Stomach (tissue), 9 donors: ENCODE measurements around the gene CSMD2. TPM values are rescaled to one million over a fixed set of nuclear protein-coding genes. Genes with fewer than 3 reads are reported as not detected.

ENCODE experiments used
- DNase-seq, 2 donors: peaks; one replicate each; pipeline versions ENCODE4 v3.0.0 to v3.0.0-alpha.2; 2013 to 2019
- H3K27ac ChIP-seq, 5 donors: fragments of 200-600 bp in 4 of 5; sonication (generic) in 4 of 5; one replicate each; pipeline ENCODE4 v1.5.1; 2013 to 2019; ENCODE audit warnings: mild to moderate bottlenecking in 1 of 5, moderate library complexity in 1 of 5
- H3K27me3 ChIP-seq, 3 donors: fragments of 200-600 bp; sonication (generic); one replicate each; pipeline ENCODE4 v1.5.1; 2017 to 2019; ENCODE audit warnings: mixed run types in 1 of 3
- H3K36me3 ChIP-seq, 4 donors: fragments of 200-600 bp; sonication (generic); 1 replicate in 3 of 4; 2 replicates in 1 of 4; pipeline ENCODE4 v1.5.1; 2016 to 2019
- H3K4me1 ChIP-seq, 4 donors: fragments of 200-600 bp; sonication (generic); one replicate each; pipeline ENCODE4 v1.5.1; 2016 to 2019
- H3K4me3 ChIP-seq, 4 donors: fragments of 200-600 bp; sonication (generic) in 3 of 4; one replicate each; pipeline ENCODE4 v1.5.1; 2016 to 2019; ENCODE audit warnings: mild to moderate bottlenecking in 1 of 4
- H3K9me3 ChIP-seq, 4 donors: fragments of 200-600 bp; sonication (generic); one replicate each; pipeline ENCODE4 v1.5.1; 2016 to 2019
- EP300 ChIP-seq: sonication (generic); formaldehyde crosslinking; IDR thresholded peaks from one replicate; pipeline ENCODE4 v1.6.1; 2017; ENCODE audit warnings: antibody characterized with exemption
- POLR2A ChIP-seq, 4 donors: fragments of 450-650 bp; IDR thresholded peaks; one replicate each; pipeline ENCODE4 v1.6.1; 2016; ENCODE audit warnings: antibody characterized with exemption in 4 of 4, control low read depth in 2 of 4, mild to moderate bottlenecking in 1 of 4, moderate library complexity in 1 of 4
- POLR2AphosphoS5 ChIP-seq, 3 donors: sonication (generic); formaldehyde crosslinking; IDR thresholded peaks; one replicate each; pipeline ENCODE4 v1.6.1; 2016; ENCODE audit warnings: antibody characterized with exemption in 3 of 3
- WGBS, 5 donors: extraction: QIAGEN DNeasy Blood & Tissue Kit in 3 of 5; methylation state at CpG; one replicate each; pipeline versions ENCODE4 v1.1.5 to v1.1.7; 2013 to 2018; 5-methylcytosine and 5-hydroxymethylcytosine counted together
- intact Hi-C: fragments of 100-400 bp; cut with DNase I; formaldehyde crosslinking; loops from one replicate; pipeline ENCODE4 v1.15.1; 2023; ENCODE audit warnings: low total_unique reads
- polyA plus RNA-seq, 3 donors: library from polyadenylated mRNA; stranded (reverse); fragments of 200-250 nt; gene quantifications; one replicate each; pipeline ENCODE4 v1.2.3, GENCODE V29; 2013
- total RNA-seq, 5 donors: library from RNA; depleted of rRNA; stranded (reverse); fragments of >200 nt; gene quantifications; one replicate each; pipeline versions ENCODE4 v1.1.0 to v1.2.3, GENCODE V29; 2014 to 2016
- TF ChIP-seq, protein P1 (sequence below), 7 experiments: fragments of 450-650 bp in 4 of 7; fragments of 200-600 bp in 3 of 7; sonication (generic) in 3 of 7; IDR thresholded peaks; one replicate each; pipeline ENCODE4 v1.5.1; 2016 to 2019; ENCODE audit warnings: antibody characterized with exemption in 7 of 7, control low read depth in 2 of 7, mild to moderate bottlenecking in 1 of 7
- donor health status: healthy with polysubstance abuse.
- donor health status: Bipolar disorder and iron deficiency.
- donor health status: healthy.

Gene CSMD2
- total and polyA plus RNA-seq, 8 donors, result 0.10 to 3.5 (median 0.37) TPM; not detected in 1

DNA sequence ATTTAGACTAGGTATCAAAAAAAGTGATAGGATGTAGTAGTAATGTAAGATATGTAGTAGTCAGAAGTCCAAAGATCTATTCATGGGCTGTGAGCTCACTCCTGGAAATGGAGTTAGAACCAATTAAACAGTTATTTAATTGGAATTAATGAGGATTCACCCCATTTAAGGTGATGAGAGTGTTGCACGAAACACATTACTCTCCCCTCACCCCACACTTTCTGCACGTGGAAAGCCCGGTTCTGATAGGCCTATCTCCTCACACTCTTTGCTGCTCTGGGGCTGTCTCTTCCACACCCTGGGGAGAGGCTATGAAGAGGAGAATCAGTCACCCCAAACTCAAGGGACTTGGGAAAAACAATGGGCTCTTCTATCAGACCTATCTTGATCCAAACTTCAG is 174.7 kb downstream of the CSMD2 start:
- TF ChIP-seq EP300 (no peak), POLR2A (IDR thresholded peaks at IDR 0.05) (no peak), POLR2AphosphoS5 (IDR thresholded peaks at IDR 0.05) (no peak)
- TF ChIP-seq, protein P1, sequence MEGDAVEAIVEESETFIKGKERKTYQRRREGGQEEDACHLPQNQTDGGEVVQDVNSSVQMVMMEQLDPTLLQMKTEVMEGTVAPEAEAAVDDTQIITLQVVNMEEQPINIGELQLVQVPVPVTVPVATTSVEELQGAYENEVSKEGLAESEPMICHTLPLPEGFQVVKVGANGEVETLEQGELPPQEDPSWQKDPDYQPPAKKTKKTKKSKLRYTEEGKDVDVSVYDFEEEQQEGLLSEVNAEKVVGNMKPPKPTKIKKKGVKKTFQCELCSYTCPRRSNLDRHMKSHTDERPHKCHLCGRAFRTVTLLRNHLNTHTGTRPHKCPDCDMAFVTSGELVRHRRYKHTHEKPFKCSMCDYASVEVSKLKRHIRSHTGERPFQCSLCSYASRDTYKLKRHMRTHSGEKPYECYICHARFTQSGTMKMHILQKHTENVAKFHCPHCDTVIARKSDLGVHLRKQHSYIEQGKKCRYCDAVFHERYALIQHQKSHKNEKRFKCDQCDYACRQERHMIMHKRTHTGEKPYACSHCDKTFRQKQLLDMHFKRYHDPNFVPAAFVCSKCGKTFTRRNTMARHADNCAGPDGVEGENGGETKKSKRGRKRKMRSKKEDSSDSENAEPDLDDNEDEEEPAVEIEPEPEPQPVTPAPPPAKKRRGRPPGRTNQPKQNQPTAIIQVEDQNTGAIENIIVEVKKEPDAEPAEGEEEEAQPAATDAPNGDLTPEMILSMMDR (IDR thresholded peaks at IDR 0.05), result no peak
- H3K27me3 ChIP-seq, result peaks cover 0 to 9% (median 0%) of the 10 kb centered on the region in 3 donors
- peaks cover 0 to 17% (median 13%) of the 10 kb centered on the region in 4 donors for H3K4me1 ChIP-seq
- 55 to 71% (median 67%) methylated on average over 3 of the region's 3 CpGs for WGBS, 5 donors
- no peaks in the 10 kb centered on the region for H3K36me3 ChIP-seq
- H3K27ac ChIP-seq, result no peak overlapping the region
- H3K4me3 ChIP-seq, result no peak overlapping the region
- no peaks in the 10 kb centered on the region for H3K9me3 ChIP-seq
- DNase-seq, result no peak
- intact Hi-C loops, result no loop called here

DNA sequence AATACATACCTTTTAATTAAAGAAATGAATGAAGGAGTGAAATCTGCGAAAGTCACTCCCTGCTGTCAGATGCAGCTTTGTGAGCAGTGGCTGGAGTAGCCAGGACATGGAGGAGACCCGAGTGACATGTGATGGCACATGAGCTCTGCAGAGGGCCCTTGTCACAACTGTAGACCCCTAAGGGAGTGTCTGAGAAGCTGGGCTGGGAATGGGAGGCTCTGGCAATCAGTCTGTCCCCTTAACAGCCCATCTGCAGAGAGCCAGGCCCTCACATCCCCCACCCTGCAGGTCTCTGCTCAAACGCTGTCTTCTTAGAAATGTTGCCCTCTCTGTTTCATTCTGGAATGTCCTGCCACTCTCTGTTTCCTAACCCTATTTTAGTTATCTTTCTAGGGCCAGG is 176.9 kb downstream of the CSMD2 start:
- Histone ChIP-seq H3K4me1 (peaks cover 0 to 24% (median 16%) of the 10 kb centered on the region in 4 donors), H3K27me3 (no peaks in the 10 kb centered on the region), H3K9me3 (no peaks in the 10 kb centered on the region), H3K27ac (no peak overlapping the region), H3K36me3 (no peaks in the 10 kb centered on the region), H3K4me3 (no peak overlapping the region)
- no peak for DNase-seq
- 62 to 79% (median 69%) methylated on average over 3 of the region's 3 CpGs for WGBS, 5 donors
- intact Hi-C loops, result no loop called here
- no peak for TF ChIP-seq POLR2A (IDR thresholded peaks at IDR 0.05)
- no peak for TF ChIP-seq EP300
- TF ChIP-seq POLR2AphosphoS5 (IDR thresholded peaks at IDR 0.05), result no peak
- TF ChIP-seq, protein P1 (IDR thresholded peaks at IDR 0.05), result no peak

DNA sequence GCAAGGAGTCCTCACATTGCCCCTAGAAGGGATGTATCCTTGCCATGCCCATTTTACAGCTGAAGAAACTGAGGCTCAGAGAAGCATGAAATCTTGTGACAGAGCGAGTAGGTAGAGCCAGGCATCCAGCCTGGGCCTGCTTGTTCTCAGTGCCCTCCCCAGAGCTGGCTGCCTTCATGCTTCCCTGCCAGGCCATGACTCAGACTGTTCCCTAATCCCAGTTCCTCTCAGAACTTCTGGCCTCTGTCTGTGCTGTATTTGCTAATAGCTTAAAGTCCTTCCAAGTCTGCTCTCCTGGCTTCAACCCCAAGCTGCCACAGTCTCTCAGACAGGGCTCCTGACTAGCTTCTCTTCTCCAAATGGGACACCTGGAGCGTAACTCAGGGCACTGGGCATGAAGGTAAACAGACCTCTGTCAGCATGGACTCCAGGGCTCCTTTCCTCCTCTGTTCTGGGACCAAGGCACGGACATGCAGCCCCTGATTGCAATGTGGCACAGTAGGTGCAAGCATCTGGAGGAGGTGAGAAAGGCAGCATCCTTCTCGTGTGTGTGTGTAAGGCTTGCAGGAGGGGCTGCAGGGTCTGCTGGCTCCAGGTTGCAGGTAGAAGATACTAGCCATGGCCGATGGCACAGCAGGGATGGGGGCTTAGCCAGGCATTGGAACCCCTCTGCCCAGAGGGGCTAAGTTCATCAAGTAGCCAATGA is 178.5 kb downstream of the CSMD2 start:
- H3K27ac ChIP-seq, result peak overlapping the region in 1 of 5 donors; percentile 21
- no peaks in the 10 kb centered on the region for H3K9me3 ChIP-seq
- no peaks in the 10 kb centered on the region for H3K27me3 ChIP-seq
- 42 to 72% (median 61%) methylated on average over 4 to 5 of the region's 5 CpGs for WGBS, 5 donors
- H3K4me3 ChIP-seq, result no peak overlapping the region
- intact Hi-C loops, result no loop called here
- H3K4me1 ChIP-seq, result peaks cover 0 to 24% (median 16%) of the 10 kb centered on the region in 4 donors
- TF ChIP-seq POLR2AphosphoS5 (IDR thresholded peaks at IDR 0.05), result peak; percentile 25 to 82 (median 66)
- no peak for TF ChIP-seq EP300
- H3K36me3 ChIP-seq, result no peaks in the 10 kb centered on the region
- DNase-seq, result peak in 1 of 2 donors; percentile 45

DNA sequence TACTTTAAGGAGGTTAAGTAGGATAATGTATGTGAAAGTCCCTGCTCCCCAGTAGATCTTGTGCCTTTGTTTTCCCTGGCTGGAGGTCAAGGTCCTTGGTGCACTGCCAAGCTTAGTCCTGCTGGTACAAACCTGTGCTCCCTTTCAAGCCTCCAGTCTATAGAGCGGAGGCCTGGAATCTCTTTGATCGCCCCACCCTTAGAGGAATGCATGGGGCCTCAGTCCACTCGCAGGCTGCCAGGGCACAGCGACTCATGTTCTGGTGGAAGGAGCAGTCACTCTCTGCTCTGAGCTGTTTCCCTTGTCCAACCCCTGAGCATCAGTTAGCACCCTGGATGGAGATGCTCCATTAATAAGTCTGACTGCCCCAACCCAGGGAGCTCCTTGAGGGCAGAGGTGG is 179.4 kb downstream of the CSMD2 start:
- Histone ChIP-seq H3K9me3 (no peaks in the 10 kb centered on the region), H3K27ac (peak overlapping the region in 2 of 5 donors; percentile 21 to 26), H3K27me3 (no peaks in the 10 kb centered on the region), H3K4me3 (no peak overlapping the region), H3K36me3 (no peaks in the 10 kb centered on the region), H3K4me1 (peaks cover 0 to 24% (median 16%) of the 10 kb centered on the region in 4 donors)
- WGBS, 5 donors, result 38 to 73% (median 56%) methylated on average over 4 of the region's 4 CpGs
- TF ChIP-seq POLR2A (IDR thresholded peaks at IDR 0.05) (no peak), EP300 (no peak), POLR2AphosphoS5 (IDR thresholded peaks at IDR 0.05) (no peak)
- TF ChIP-seq, protein P1 (IDR thresholded peaks at IDR 0.05), result no peak
- intact Hi-C loops, result no loop called here
- DNase-seq, result peak in 1 of 2 donors; percentile 65
